ENCODE data around the gene TAOK3. TPM values are rescaled to one million over a fixed set of nuclear protein-coding genes. Genes with fewer than 3 reads are reported as not detected.
A peak's percentile ranks its signal among the peaks of the same experiment; 100 is the strongest.

Gene TAOK3
- total and polyA plus RNA-seq, 2 donors (not counting 1 experiment from before 2014, with no cell fraction given): 30.0 to 80.4 TPM

- Histone ChIP-seq H3K4me2 (replicated peaks; ENCODE audit: low read depth, low read length, poor library complexity, severe bottlenecking) (no peak overlapping the region), H3K4me1 (ENCODE audit: control insufficient read depth in 2 of 2, insufficient read depth in 2 of 2, low read length in 2 of 2) (no peaks in the 10 kb centered on the region), H3K9ac (ENCODE audit: low read length) (no peak overlapping the region), H3K27ac (ENCODE audit: low read length in 2 of 2) (peak overlapping the region in 1 of 2 donors; percentile 51), H3K79me2 (ENCODE audit: control insufficient read depth, insufficient read depth, low read length) (no peaks in the 10 kb centered on the region), H3K36me3 (replicated peaks in 1 of 2; ENCODE audit: control extremely low read depth in 1 of 2, control insufficient read depth in 1 of 2, extremely low read depth in 1 of 2, insufficient read depth in 2 of 2, low read length in 1 of 2) (peaks cover 4 to 53% of the 10 kb centered on the region in 2 experiments), H3K4me3 (ENCODE audit: control extremely low read depth in 1 of 5, extremely low read depth in 1 of 5, insufficient read depth in 1 of 5, low read depth in 2 of 5, low read length in 4 of 5) (no peak overlapping the region), H3K9me3 (ENCODE audit: control extremely low read depth in 1 of 3, control insufficient read depth in 2 of 3, insufficient read depth in 1 of 3, low read length in 2 of 3) (no peaks in the 10 kb centered on the region), H4K20me1 (ENCODE audit: control insufficient read depth, insufficient read depth, low read length, poor library complexity, severe bottlenecking) (no peaks in the 10 kb centered on the region), H3K27me3 (replicated peaks in 1 of 4; ENCODE audit: control extremely low read depth in 1 of 4, control insufficient read depth in 3 of 4, insufficient read depth in 4 of 4, low read length in 3 of 4) (no peaks in the 10 kb centered on the region), H2AFZ (ENCODE audit: insufficient read depth, low read depth, low read length, poor library complexity, severe bottlenecking) (no peak overlapping the region)
- ATAC-seq (ENCODE audit: low read depth): peak; percentile 60
- intact Hi-C loops (cut with micrococcal nuclease): no loop called here
- peaks cover 12% of the 10 kb centered on the region for H3K4me1 Mint-ChIP-seq
- H3K27ac Mint-ChIP-seq: peak overlapping the region; percentile 21
- no peak for DNase-seq
- POLR2A ChIA-PET: interaction anchor here (0.6 to 0.9 kb wide), 2 partner anchors 31 to 62 kb away, joined by 3 read pairs; partner anchors contain the start of gene PEBP1
- no peaks in the 10 kb centered on the region for H3K27me3 Mint-ChIP-seq
- no peak for TF ChIP-seq CTCF (IDR thresholded peaks at IDR 0.05)
- TF ChIP-seq EZH2 (IDR thresholded peaks at IDR 0.05; ENCODE audit: borderline replicate concordance, insufficient read depth, low read depth, low read length, poor library complexity, severe bottlenecking): no peak
- CTCF ChIA-PET: interaction anchor here (0.8 to 3.0 kb wide), 3 partner anchors 11 to 210 kb away, joined by 3 to 62 read pairs (median 4); partner anchors contain the start of gene SUDS3
- WGBS (ENCODE audit: insufficient coverage): no CpG with 5 or more reads among the region's 2 CpGs
- peak overlapping the region; percentile 46 for H3K4me3 Mint-ChIP-seq
- no peaks in the 10 kb centered on the region for H3K9me3 Mint-ChIP-seq (ENCODE audit: insufficient read depth)
These were observed 205.8 kb downstream of the TAOK3 start for GRCh38 chr12:118166946-118167345.

GRCh38 chr12:118164798-118165486 is 207.8 kb downstream of the TAOK3 start:
- H3K79me2 ChIP-seq (ENCODE audit: control insufficient read depth, insufficient read depth, low read length): no peaks in the 10 kb centered on the region
- no peaks in the 10 kb centered on the region for H4K20me1 ChIP-seq (ENCODE audit: control insufficient read depth, insufficient read depth, low read length, poor library complexity, severe bottlenecking)
- Mint-ChIP-seq H3K9me3 (ENCODE audit: insufficient read depth) (no peaks in the 10 kb centered on the region), H3K27me3 (no peaks in the 10 kb centered on the region), H3K4me3 (no peak overlapping the region), H3K4me1 (peaks cover 12% of the 10 kb centered on the region), H3K27ac (no peak overlapping the region)
- no peak overlapping the region for H3K9ac ChIP-seq (ENCODE audit: low read length)
- ChIA-PET CTCF (interaction anchor here (1.0 to 4.2 kb wide), 7 partner anchors 9 to 212 kb away, joined by 3 to 62 read pairs (median 4); partner anchors contain the start of gene SUDS3), POLR2A (interaction anchor here (1.7 kb wide), 1 partner anchor 211 kb away, joined by 4 read pairs; the partner anchor contains the start of gene SUDS3)
- H3K36me3 ChIP-seq (replicated peaks in 1 of 2; ENCODE audit: control extremely low read depth in 1 of 2, control insufficient read depth in 1 of 2, extremely low read depth in 1 of 2, insufficient read depth in 2 of 2, low read length in 1 of 2): peaks cover 5 to 53% of the 10 kb centered on the region in 2 experiments
- H3K27ac ChIP-seq (ENCODE audit: low read length in 2 of 2): no peak overlapping the region
- 85% methylated on average over 2 of the region's 6 CpGs for WGBS (ENCODE audit: insufficient coverage)
- TF ChIP-seq EZH2 (IDR thresholded peaks at IDR 0.05; ENCODE audit: borderline replicate concordance, insufficient read depth, low read depth, low read length, poor library complexity, severe bottlenecking): no peak
- TF ChIP-seq CTCF (IDR thresholded peaks at IDR 0.05): peak; percentile 59
- no peaks in the 10 kb centered on the region for H3K27me3 ChIP-seq (replicated peaks in 1 of 4; ENCODE audit: control extremely low read depth in 1 of 4, control insufficient read depth in 3 of 4, insufficient read depth in 4 of 4, low read length in 3 of 4)
- ATAC-seq (ENCODE audit: low read depth) (no peak), DNase-seq (no peak)
- H3K4me1 ChIP-seq (ENCODE audit: control insufficient read depth in 2 of 2, insufficient read depth in 2 of 2, low read length in 2 of 2): no peaks in the 10 kb centered on the region
- H3K4me3 ChIP-seq (ENCODE audit: control extremely low read depth in 1 of 5, extremely low read depth in 1 of 5, insufficient read depth in 1 of 5, low read depth in 2 of 5, low read length in 4 of 5): no peak overlapping the region
- intact Hi-C loops (cut with micrococcal nuclease): loop anchor here (1.0 kb wide), 1 partner anchor 212 kb away; no protein-coding TSS in a partner anchor
- no peak overlapping the region for H3K4me2 ChIP-seq (replicated peaks; ENCODE audit: low read depth, low read length, poor library complexity, severe bottlenecking)
- H2AFZ ChIP-seq (ENCODE audit: insufficient read depth, low read depth, low read length, poor library complexity, severe bottlenecking): no peak overlapping the region
- no peaks in the 10 kb centered on the region for H3K9me3 ChIP-seq (ENCODE audit: control extremely low read depth in 1 of 3, control insufficient read depth in 2 of 3, insufficient read depth in 1 of 3, low read length in 2 of 3)

Measured in B cell (primary cell).